Measurements from ENCODE around the gene CPVL. TPM values are rescaled to one million over a fixed set of nuclear protein-coding genes. Genes with fewer than 3 reads are reported as not detected.

CPVL gene
- total and polyA plus RNA-seq, 2 of the 8 experiments (the other 6 are each of a cell fraction or from before 2014, with no cell fraction given) = 40.0 to 55.0 TPM

- TF ChIP-seq CHD7 (IDR thresholded peaks at IDR 0.05; ENCODE audit: insufficient replicate concordance, low read length) = no peak
Observed at GRCh38 chr7:29096446-29096730, 49.9 kb downstream of the CPVL start (continued).

Measured in H1 (cell line).